ENCODE data around the gene KCNA5. TPM values are rescaled to one million over a fixed set of nuclear protein-coding genes. Genes with fewer than 3 reads are reported as not detected.

KCNA5 gene
- total RNA-seq, 1 donor from 2014 or later = not detected

Other genes starting within 250 kb of the KCNA5 start
- 0.07 TPM in 1 of 2 replicates, not detected in the other for gene KCNA1, start 134.0 kb upstream of the KCNA5 start, total RNA-seq